Measurements from ENCODE around the gene TNIP3.
"Not testable (repeated sequence)": the region's sequence is repeated elsewhere in the genome, so short reads cannot be mapped to it uniquely, and the experiment has no call there.

TNIP3 gene

GRCh38 chr4:121177246-121178137, 13.4 kb upstream of the TNIP3 start:
- DNase-seq, result no peak

GRCh38 chr4:121176082-121176934, 12.2 kb upstream of the TNIP3 start:
- no peak for DNase-seq

DNA sequence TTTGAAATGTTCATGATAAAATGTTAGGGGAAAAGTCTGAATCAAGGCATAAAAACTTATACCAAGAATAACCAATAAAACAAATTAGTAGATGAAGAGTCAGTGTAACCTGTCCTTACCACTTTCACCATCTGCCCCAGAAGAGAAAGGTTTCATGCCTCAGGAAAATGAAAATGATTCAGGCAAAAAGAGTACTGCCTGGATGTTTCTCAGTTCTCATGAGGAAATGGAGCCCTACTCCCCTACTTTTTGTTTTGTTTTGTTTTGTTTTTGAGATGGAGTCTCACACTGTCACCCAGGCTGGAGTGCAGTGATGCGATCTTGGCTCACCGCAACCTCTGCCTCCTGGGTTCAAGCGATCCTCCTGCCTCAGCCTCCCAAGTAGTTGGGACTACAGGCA, 7.4 kb upstream of the TNIP3 start:
- DNase-seq, result not testable (repeated sequence)

DNA sequence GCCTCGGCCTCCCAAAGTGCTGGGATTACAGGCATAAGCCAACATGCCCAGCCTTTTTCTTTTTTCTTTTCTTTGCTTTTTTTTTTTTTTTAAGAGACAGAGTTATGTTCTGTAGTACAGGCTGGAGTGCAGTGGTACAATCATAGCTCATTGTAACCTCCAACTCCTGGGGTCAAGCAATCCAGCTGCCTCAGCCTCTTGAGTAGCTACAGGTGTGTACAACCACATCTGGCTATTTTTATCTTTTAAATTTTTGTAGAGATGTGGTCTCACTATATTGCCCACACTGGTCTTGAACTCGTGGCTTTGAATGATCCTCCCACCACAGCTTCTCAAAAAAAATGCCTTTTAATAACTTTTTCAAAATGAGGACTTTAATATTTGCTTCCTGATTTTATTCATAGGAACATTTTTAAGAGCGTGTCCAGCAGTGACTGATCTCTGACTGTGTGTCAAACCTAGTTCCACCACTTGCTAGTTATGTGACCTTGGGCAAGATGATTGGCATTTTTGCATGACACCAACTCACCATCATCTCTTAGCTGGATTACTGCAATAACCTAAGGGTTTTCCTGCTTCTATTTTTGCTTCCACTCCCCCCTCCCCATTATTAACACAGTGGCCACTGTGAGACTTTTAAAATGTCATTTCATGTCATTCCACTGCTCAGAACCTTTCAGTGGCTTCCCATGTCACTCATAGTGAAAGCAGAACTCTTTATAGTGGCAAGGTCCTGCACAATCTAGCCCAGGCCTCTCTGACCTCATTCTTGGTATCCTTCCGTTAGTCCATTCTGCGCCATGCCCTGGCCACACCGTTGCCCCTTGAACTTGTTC, 4.5 kb upstream of the TNIP3 start:
- DNase-seq, result no peak

- DNase-seq, result no peak
Observed at GRCh38 chr4:121166976-121167375, 2.9 kb upstream of the TNIP3 start.

DNA sequence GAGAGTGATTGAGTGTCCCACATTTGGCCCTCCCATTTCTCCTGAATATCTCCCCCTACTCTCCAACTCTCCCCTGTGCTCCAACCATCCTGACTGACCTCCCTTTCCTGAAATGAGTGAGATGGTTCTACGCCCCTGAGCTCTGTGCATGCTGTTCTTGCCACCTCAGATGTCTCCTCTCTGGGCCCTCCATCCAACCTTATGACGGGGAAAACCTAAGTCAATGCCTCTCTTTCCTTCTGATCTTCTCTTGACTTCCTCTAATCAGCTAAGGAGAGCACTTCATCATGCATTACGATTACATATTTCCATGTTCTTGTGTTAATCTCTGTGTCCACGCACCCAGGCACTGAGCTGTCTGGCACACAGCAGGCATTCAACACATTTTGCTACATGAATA, 1.1 kb upstream of the TNIP3 start:
- DNase-seq, result no peak

DNA sequence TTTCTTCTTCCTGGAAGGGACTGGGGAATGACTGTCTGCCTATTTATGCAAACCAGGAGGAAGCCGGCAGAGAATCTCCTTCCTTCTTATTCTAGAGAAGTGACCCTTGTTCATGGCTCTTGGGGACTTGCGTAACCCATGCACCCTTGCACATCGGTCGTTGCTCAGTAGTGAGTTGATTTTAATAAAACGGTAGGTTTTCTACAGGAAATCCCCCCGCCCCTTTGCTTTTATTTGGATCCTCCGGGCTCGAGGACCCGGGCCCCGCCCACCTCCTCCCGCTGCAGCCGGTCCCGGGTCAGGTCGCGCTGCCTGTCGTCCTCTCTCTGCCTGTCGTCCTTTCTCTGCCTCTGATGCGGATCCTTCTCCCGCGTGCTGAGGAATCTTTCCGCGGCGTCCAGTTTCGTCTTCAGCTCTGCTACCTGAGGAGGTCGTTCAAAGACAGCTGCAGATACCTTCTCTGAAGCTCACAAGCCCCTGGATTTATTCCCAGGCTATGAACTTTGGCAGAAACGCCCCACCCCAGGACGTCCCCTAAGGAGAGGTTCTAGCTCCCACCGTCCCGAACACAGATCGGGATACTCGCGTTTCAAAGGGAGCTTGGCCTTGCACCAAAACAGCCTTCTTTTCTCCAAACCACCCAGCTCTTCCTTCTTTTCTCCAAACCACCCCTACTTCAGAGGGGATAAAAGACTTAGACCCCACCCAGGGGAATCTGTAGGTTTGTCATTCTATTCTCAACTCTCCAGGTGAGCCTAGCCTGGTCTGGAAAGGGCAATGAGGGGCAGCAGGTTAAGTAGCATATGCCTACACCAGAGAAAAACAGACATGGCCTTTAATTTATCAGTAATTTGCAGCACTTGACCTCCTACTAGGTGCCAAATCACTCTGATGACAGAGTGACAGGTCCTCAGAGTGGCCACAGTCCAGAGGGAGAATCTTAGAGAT, 7.0 kb downstream of the TNIP3 start:
- DNase-seq, result peak; percentile 34

DNA sequence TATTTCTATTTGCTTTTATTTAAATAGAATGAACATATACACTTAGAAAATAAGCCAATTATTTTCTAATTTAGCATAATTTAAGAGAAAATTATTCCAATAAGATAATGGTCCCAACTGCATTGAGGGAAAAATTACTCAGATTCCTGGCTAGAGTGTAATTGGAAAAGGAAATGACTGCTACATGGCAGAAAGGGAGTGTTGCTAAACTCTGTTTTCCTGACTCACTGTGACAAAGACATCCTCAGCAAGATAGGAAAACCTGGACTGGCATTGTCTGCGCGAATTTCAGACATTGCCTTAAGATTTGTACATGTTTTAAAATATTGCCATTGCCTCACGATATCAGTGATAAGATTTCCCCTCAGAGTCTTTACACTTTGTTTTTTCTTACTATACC, 8.2 kb downstream of the TNIP3 start:
- DNase-seq, result no peak

DNA sequence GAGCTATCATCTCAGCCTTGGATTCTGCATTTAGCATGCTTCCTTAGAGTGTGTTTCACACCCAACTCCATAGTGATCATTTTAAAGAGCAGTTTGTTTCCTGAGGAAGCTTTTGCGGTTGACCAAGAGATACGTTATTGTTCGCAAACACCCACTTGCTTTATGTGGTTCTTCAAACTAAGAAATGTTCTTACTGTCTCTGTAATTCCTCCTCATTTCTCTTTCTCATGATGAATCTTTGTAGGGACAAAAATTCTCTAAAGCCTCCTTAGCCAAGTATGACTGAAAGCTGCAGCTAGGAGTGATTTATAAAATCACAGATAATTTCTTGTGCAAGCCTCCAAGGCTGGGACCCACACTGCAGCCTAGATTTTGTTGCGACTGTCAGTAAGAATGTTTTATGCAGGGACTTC, 10.0 kb downstream of the TNIP3 start:
- peak; percentile 66 for DNase-seq

GRCh38 chr4:121151942-121152341, 12.2 kb downstream of the TNIP3 start:
- DNase-seq, result no peak

DNA sequence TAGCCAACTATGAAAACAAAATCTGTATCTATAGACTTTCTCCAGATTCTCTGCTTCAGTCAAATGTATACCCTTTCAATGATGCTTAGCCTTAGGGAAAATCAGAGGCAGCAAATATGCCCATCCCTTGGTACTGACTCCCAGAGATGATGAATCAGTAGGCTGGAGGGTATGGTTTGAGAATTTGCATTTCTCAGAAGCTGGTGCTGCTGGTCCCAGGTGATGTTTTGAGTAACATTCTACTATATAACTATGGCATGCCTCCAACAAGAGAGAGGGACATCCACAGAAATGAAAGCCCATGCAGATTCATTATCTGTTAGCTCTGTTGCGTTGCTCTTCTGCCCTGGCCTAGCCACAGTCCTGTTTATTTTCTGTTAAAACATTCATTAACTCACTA, 13.6 kb downstream of the TNIP3 start:
- no peak for DNase-seq

DNA sequence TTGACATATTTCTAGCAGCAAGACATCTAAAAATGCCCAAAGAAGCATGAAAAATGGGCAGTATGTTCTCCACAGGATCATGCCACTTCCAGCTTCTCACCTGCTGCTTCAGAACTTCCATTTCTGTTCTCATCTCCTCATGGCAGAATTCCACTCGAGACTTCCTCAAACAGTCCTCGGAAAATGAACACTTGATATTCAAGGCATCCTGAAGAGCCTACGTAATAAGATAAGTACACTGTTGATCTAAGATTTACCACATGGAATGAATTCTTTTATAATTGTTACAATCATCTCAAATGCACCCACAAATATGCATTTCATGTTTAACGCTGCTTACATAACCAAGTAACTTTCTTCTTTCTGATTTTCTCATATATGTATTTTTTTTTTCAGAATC, 14.1 kb downstream of the TNIP3 start:
- no peak for DNase-seq

- no peak for DNase-seq
Observed at GRCh38 chr4:121148621-121149020, 15.5 kb downstream of the TNIP3 start.

DNA sequence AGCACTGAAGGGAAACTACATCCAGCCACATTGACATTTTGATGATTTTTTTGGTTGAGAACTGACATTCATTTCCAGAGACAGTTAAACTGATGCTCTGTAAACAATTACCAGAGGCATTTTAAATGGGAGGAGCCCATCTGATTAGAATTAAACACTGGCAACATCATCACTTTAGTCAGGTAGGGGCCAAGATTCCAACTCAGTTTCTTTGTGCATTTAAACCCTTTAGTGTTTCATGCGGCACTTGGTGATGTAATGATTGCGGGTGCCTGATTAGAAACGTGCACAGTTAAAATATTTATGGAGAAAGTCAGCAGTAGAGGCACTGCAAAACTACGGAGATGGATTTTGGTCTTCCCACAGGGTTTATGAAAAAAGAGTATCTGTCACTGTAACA, 16.1 kb downstream of the TNIP3 start:
- DNase-seq, result no peak

GRCh38 chr4:121146530-121146929, 17.6 kb downstream of the TNIP3 start:
- DNase-seq, result no peak

- DNase-seq, result no peak
Observed at GRCh38 chr4:121145430-121145829, 18.7 kb downstream of the TNIP3 start.

DNA sequence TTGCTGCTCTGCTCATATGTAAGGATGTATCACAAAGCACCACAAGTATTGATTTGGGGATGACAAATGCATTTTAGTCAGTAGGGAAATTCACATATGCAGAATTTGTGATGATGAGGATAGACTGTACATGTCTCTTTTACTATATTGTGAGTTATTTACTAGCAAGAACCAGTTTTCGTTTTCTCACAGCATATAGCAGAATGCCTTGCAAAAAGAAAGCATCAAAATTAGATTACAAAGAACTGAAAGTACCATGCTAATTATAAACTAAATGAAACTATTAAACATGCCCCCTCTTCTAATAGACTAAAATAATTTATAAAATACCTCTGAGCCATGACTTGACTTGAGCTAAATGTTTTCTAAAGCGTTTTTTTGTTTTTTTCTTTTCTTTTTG, 20.1 kb downstream of the TNIP3 start:
- no peak for DNase-seq

DNA sequence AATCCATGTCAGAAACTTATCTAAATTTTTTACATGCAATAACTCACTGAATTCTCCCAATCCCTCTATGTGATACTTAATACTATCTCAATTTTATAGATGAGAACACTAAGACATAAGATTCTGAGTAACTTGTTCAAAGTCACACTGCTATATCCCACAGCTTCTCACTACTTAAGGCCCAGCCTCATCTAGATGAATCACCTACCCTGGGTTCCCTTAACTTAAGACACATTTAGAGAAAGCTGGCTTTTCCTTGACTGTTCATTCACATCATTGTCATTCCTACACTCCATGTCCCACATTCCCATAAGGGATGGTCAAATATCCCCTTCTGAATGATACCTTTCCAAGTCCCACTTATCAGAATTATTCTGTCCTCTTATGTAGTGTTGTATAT, 21.0 kb downstream of the TNIP3 start:
- no peak for DNase-seq

GRCh38 chr4:121140716-121141460, 23.2 kb downstream of the TNIP3 start:
- no peak for DNase-seq

DNA sequence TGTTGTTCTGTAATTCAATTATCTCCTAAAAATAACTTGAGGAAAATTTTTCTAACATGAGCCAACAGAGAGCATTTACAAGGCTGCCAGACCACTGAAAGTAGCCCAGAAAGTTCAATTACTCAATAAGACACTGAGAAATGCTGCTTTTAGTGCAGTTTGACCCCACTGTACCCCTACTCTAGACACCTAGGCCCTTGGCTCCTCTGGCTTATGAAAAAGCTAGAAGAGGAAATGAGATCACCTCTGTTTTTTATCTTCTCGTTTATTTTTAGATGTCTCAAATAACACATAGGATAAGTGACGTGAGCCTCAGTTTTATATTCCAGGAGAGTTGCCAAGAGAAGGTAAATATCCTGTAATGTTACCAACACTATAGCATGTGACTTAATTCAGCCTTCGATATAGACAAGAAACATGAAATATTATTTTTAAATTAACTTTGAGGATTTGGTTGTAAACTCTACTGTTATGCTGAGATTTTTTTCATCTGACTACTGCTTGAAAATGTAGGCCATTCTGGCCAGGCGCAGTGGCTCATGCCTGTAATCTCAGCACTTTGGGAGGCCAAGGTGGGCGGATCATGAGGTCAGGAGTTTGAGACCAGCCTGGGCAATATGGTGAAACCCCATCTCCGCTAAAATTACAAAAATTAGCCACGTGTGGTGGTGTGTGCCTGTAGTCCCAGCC, 24.4 kb downstream of the TNIP3 start:
- DNase-seq, result peak; percentile 59

Data from CD4-positive, alpha-beta T cell treated with Interleukin-12 subunit alpha and Interleukin-12 subunit beta, for 1 hour (primary cell).